HT1080 (cell line): ENCODE results near the gene LRG1. TPM values are rescaled to one million over a fixed set of nuclear protein-coding genes. Genes with fewer than 3 reads are reported as not detected.

ENCODE experiments used
- DNase-seq: peaks from one replicate; pipeline ENCODE4 v3.0.0-alpha.2; 2015; ENCODE audit warnings: low read depth
- polyA plus RNA-seq, 2 experiments: library from polyadenylated mRNA; depleted of rRNA; stranded (reverse); fragments of >200 nt; gene quantifications; 2 replicates each; pipeline ENCODE4 v1.2.3, GENCODE V29; 2015
- total RNA-seq: library from RNA; depleted of rRNA; stranded (reverse); fragments of >200 nt; shearing (Covaris generic); gene quantifications from 2 replicates; pipeline ENCODE4 v1.2.3, GENCODE V29; 2014; rRNA removed

LRG1 gene
- not detected in 2 replicates for total RNA-seq
- 0.02 and 0.08 TPM in 2 replicates for polyA plus RNA-seq (2015; cell fraction: cytosol; rRNA removed)
- polyA plus RNA-seq (2015; cell fraction: nucleus; rRNA removed) = 0.16 and 0.25 TPM in 2 replicates

- DNase-seq = no peak
Measured at GRCh38 chr19:4539693-4540581, at the start of gene LRG1. TSS of gene LRG1 (minus strand) at chr19:4540036. CDS start at chr19:4540013, 23 bp downstream.

GRCh38 chr19:4588291-4588761 is 48.5 kb upstream of the LRG1 start:
- DNase-seq = no peak

GRCh38 chr19:4587527-4587926 is 47.7 kb upstream of the LRG1 start:
- DNase-seq = no peak

- no peak for DNase-seq
Measured at GRCh38 chr19:4586691-4587090, 46.9 kb upstream of the LRG1 start.

GRCh38 chr19:4586245-4586644 is 46.4 kb upstream of the LRG1 start:
- no peak for DNase-seq

- DNase-seq = no peak
Measured at GRCh38 chr19:4585556-4585955, 45.7 kb upstream of the LRG1 start.

- no peak for DNase-seq
Measured at GRCh38 chr19:4584670-4585460, 45.0 kb upstream of the LRG1 start.

GRCh38 chr19:4583961-4584669 is 44.3 kb upstream of the LRG1 start:
- DNase-seq = peak; percentile 22

- DNase-seq = peak; percentile 75
Measured at GRCh38 chr19:4582980-4583842, 43.4 kb upstream of the LRG1 start.

GRCh38 chr19:4581666-4582553 is 42.1 kb upstream of the LRG1 start:
- DNase-seq = no peak

GRCh38 chr19:4580961-4581665 is 41.3 kb upstream of the LRG1 start:
- no peak for DNase-seq

- DNase-seq = no peak
Measured at GRCh38 chr19:4580021-4580901, 40.4 kb upstream of the LRG1 start.

GRCh38 chr19:4579389-4579788 is 39.6 kb upstream of the LRG1 start:
- no peak for DNase-seq

- no peak for DNase-seq
Measured at GRCh38 chr19:4578552-4579248, 38.9 kb upstream of the LRG1 start.

GRCh38 chr19:4577020-4577782 is 37.4 kb upstream of the LRG1 start:
- no peak for DNase-seq
